SK-N-DZ (cell line): ENCODE results near the gene AGPAT4.
"Not testable (repeated sequence)": the region's sequence is repeated elsewhere in the genome, so short reads cannot be mapped to it uniquely, and the experiment has no call there.

Source experiments
- DNase-seq: peaks from one replicate; pipeline ENCODE4 v3.0.0-alpha.2; 2015; ENCODE audit warnings: low spot score

AGPAT4 gene

DNA sequence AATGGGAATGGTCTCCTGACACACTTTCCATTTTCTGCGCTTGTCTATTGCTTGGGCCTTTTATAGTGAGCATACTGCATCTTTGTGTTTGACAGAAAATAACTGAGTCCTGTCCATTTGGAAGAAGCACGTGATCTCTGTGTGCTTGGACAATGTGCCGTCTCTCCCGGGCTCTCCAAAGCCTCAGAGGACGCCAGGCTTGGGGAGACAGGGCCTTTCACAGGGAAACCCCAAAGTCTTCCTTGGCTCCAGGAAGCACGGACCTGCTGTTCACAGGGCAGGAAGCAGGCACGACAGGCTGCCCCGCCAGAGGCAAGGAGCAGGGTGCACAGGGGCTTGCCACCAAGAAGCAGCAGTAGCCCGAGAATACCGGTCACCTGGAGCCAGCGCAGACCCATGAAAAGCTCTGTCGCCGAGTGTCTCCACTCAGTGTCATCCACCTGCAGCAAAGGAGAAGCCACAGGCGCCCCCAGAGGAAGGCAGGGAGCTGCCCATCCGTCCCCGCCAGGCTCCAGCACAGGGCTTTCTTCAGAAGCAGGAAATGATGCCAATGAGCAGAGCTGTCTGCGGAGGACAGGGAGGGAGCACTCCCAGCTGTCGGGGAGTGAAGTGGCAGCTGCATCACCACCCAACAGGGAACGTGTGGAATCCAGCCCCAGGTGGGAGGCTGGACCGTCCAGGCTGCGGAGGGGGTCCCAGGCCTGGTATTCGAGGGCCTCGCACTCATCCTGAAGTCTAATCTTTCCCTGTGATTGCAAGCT is 135.1 kb downstream of the AGPAT4 start:
- no peak for DNase-seq

DNA sequence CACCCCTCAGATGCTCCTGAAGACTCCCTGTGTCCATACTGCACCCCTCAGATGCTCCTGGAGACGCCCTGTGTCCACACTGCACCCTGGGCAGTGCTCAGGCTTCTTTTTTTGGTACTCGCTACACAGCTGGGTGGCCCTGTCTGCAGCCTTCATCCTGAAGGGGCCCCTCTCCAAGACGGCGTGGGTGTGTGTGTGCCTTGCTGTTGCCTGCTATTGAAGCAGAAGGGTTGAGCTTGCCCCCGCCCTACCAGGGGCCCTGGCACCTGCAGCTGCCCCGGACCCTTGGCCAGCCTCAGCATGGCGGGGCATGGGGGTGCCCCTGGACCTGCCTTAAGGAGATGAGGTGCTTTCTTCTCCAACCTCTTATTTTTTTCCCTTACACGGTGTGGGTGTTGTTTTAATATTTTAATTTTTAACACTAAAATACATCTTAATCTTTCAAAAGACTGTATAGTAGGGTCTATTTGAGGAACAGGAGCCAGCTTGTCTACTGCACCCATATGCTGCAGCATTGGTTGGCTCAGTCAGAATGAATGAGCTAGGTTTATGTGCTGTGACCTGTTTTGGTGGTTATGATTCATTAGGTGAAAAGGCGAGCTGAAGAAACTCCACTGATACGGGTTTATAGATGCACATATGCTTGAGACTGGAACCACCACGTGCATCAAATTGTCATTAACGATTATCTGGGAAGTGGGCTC is 135.9 kb downstream of the AGPAT4 start:
- DNase-seq = no peak

DNA sequence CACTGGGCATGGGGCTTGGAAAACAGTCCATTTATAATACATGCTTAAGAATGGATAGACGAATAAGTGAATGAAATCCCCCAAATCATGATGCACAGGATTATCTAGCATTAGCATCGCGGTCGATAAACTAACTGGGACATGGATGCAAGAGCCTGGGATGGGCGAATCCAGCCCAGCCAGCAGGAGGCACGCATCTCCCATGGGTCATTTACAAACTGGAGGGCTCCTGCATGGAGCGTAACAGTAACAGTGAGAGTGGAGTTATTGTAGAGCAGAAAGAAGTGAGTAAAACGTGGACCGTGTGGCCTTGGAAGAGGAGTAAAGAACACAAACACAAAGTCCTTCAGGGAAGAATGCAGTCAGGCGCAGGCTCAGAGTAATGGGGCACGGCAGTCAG is 136.5 kb downstream of the AGPAT4 start:
- DNase-seq = no peak

DNA sequence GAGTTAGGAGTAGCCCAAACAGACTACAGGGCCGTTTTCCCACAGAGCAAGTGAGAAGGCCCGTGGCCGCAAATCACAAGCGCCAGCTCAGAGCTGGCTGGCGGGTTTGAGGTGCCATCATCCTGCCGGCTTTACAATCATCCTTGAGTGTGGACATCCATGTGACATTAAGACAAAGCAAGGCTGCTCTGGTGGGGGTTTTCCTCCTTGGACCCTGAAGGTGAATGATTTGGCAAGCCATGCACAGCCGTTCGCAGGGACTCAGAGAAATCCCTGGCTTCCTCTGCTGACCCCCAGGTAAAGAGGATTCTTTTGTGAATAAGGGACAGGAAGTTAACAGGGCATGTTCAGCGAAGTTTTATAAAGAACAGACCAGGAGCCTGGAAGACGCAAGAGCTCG is 137.2 kb downstream of the AGPAT4 start:
- DNase-seq = no peak

DNA sequence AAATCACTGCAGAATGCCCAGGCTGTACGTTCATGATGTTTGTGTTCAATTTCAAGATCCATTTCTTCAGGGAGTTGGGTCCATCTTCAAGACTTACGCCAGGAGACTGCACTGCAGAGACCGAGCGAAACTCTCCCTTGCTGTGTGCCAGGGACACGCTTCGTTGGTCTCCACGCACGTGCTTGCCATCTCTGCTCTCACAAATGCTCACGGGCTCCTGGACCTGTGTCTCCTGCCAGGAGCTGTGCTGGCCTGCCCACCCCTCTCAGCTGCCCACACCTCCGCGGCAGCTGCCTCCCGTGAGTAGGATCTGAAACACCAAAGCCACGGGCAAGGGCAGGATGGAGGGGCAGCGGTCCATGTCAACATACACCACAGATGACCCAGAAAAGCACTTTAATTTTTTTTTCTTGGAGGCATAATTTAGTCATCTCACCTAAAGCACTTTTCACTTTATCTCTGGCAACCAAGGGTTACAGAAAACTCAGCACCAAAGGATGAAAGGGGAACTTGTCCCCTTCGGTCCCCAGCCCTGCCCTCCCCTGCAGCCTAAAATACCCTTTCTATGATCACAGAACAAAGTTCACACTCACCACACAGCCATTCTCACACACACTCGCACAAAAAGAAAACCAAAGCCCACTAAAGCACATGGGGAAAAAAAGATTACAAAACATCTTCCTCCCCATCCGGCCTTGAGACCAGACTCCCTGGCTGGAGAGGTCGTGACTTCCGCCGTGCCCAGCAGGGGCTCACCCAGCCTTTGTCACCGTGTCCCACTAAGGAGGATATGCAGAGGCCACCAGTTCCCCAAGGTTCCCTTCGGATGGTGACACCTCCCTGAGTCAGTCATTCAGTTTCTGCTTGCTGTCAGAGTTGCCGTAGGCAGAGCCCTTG is 137.9 kb downstream of the AGPAT4 start:
- DNase-seq = no peak

DNA sequence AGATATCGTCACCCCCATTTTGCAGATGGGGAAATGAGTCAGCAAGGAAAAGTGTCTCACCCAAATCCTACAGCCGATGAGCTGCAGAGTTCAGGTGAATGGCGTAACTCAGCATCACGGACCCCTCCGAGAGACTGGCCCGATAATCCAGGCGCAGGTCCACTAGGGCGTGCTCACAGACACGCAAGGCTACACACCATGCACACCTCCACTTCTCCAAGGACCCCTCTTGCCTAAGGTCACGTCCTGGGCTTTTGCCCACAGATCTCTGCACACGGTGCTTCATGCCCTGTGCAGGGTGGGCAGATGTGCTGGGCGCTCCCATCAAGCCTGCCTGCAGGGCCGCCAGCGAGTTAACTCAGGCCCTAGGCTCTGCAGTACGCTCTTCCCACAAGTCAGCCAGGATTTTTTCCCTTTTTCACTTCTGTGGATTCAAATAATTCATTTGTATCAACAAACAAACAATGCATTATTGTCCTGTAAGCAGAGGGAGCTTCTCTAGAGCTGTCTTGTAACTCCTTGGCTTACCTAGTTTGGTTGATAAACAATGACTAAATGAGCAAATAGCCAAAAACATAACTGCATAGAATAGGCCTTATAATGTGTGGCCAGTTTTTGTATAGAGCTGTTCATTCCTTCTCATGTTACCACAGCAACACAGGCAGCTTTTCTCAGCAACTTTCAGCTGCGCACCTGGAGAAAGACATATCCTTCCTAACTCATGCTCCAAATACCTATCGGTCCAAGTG is 139.1 kb downstream of the AGPAT4 start:
- no peak for DNase-seq

DNA sequence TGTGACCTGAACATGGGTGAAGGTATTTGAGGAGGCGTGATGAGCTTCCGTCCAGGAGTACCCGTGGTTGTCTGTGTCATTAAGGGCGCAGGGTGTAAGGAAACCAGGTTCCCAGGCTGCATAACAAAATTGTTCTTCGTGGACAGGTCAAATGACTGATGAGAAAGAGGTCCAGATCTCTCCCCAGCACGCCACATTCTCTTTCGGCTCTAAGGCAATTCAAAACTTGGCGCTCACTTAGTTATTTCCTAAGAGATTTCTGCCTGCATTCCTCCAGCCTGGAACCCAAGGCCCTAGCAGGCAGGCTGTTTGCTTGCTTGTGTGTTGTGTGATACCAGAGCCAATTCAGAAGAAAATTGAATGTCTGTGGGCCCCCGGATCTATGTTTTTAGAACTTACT is 139.9 kb downstream of the AGPAT4 start:
- DNase-seq = no peak

DNA sequence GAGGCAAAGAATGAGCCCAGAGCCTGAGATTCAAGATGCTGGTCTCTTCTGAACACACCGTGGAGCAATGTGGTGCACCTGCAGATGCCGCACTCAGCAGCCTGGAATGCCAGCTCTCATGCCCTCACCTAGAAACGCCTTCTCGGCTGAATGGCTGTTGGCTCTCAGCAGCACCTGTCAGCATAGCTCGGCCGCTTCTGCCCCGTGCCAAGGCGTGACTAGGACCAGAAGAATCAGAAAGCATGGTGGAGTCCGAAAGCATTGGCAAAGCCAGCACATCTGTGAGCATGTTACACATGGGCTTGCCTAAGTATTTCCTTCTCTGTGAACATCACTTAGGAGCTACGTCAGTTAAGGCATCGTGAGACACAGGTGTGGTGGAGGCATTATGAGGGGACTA is 141.5 kb downstream of the AGPAT4 start:
- no peak for DNase-seq

DNA sequence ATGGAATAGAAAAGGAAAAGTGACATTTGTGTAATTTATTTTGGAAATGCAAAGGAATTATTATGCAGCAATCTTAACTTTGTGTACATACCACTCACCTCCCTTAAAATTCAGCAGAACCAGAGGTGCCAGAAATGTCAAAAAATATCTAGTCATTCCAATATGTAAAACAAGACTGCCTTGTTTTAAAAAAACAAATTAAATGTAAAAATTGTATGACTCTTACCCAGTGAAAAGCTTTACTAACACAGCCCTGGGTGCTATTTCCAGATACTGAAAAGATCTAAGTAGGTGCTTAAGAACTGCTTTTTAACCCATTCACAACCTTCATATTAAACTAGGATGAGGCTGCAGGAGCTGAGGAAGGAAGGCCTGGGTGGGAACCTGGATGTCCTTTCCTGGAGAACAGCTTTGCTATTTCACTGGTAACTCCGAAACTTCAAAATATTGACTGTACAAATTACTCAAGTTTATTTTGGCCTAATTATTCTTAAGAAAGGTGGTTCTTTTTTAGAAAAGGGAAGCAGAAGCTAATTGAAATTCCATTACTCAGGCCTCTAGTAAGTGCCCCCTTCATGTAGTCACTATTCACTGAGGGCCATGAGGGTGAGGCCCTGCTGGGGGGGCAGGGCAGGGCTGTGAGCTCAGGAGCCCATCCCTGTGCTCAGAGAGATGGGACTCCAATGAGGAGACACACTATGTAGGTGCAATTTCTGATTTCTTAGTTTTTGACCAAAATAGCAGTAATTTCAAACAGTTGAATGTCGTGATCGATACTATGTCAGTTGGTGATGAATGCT is 142.7 kb downstream of the AGPAT4 start:
- no peak for DNase-seq

DNA sequence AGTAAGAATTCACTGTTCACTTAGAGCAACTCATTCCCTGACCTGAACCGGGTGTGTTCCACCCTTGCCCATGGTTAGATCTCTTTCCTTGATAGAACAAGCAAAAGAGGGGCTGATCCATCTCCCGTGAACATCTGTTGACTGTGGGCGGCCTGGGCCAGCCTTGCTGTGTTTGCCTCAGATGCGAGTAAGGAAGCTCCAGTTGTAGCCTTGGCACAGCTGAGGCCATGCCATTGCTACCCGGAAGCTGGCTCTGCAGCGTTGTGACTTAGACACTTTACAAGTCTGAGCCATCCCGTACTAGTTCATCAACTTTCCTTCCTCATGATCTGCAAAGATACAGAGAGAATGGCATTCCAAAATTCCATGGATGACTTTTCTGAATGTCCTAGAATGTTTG is 143.3 kb downstream of the AGPAT4 start:
- DNase-seq = no peak

DNA sequence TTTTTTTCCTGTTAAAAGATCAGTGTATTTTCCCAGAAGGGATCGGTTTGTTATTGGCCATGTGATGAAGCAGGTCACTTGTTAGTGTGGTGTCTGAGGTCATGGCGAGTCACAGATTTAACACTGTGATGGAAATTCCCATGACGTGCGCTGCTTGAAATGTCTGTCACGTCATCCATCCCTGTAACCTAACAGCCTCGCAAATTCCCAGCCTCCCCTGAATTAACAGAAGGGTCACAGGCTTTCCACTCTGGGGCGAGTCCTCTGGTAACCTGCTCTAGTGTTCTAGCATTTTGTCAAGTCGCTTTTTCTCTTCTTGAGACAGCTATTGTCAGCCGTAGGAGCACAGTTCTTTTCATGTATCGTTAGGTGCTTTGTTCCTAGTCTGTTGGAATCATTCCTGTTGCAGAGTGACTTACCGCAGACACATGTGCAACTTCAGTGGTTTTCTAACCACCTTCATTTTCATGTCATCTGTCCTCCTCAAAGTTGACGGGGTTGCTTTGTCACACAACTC is 145.1 kb downstream of the AGPAT4 start:
- no peak for DNase-seq

DNA sequence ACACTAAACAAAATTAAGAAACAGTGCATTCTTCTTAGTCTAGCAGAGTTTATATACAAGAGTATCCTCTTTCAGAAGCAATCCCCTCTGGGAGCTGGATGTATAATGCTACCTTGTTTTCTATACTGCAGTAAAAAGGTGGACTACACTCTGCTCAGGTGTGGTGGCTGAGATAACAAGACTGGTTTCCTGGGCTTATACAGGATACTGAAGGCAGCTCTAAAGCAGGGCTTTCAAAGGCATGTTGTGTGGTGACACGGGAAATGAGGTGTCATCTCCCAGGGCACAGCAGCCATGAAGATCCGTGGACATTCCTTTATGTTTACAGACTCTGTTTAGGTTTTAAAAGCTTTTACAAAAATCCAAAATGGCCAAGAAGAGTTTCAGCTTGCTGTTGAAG is 145.6 kb downstream of the AGPAT4 start:
- DNase-seq = no peak

DNA sequence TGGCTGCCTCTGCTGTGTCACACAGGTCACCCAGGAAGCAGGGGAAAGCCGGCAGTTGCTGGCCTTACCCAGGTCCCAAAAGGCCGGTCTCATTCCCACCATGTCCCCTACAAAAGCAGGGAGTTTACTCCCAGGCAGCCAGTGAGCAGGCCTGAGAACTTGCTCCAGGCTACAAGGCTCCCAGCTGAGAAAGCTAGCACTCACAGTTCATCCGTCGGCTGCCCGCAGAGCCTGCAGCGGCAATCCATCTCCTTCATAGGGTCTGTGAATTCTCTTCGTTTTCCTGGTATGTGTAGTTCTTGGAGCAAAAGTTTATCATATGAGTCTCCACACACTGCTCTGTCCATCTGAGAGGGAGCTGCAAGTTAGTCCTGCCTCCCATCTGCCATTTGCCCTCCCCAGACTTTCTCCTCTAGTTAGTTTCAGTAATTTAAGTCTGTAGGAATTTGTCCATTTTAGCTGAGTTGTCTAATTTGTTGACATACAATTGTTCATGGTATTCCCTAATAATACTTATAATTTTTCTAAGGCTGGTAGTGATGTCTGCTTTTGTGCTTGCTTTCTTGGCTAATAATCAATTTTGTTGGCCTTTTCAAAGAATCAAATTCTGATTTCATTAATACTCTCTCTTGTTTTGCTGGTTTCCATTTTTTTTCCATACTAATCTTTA is 146.7 kb downstream of the AGPAT4 start:
- DNase-seq = no peak

DNA sequence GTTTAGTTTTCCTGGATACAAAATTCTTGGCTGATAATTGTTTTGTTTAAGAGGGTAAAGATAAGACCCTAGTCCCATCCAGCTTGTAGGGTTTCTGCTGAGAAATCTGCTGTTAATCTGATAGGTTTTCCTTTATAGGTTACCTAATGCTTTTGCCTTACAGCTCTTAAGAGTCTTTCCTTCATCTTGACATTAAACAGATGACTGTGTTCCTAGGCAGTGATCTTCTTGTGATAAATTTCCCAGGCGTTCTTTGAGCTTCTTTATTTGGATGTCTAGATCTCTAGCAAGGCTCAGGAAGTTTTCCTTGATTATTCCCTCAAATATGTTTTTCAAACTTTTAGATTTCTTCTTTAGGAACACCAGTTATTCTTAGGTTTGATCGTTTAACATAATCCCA is 148.3 kb downstream of the AGPAT4 start:
- DNase-seq = peak; percentile 55

DNA sequence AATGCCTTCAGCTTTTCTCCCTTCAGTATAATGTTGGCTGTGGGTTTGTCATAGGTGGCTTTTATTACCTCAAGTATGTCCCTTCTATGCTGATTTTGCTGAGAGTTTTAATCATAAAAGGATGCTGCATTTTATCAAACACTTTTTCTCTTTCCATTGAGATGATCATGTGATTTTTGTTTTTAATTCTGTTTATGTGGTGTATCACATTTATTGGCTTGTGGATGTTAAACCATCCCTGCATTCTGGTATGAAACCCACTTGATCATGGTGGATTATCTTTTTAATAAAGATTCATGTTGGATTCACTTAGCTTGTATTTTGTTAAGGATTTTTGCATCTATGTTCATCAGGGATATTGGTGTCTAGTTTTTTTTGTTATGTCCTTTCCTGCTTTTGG is 150.5 kb downstream of the AGPAT4 start:
- DNase-seq = not testable (repeated sequence)

DNA sequence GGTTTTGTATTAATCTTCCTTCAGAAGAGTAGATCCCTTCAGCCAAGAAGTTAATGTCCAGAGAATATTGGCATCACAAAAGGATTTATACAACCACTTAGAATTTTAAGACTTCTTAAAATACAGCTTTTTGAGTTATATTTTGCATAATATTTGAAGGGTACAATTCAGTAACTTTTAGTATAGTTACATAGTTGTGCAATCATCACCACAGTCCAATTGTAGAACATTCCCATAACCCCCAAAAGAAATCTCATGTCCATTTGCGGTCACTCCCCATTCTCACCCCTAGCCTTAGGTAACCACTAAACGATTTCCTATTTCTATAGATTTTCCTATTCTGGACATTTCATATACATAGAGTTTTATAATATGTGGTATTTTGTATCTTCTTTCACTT is 155.9 kb downstream of the AGPAT4 start:
- DNase-seq = no peak

DNA sequence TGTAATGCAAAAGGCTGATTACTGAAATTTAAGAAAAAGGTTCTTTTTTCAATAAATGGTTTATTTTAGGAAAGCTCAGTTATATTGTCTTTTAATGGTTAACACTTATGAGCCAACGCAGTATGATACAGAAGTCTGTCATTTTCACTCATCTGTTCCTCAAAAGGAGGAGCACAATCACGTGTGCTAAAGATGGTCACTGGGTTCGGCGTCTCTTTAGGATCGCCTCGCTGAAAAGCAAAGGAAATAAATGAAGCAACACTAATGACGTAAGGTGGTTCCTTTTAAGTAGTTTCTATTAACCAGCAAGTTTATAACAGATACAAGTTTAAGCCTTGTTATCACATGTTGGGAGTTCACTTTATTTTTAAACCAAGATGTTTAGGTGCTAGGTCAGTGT is 156.6 kb downstream of the AGPAT4 start:
- no peak for DNase-seq

DNA sequence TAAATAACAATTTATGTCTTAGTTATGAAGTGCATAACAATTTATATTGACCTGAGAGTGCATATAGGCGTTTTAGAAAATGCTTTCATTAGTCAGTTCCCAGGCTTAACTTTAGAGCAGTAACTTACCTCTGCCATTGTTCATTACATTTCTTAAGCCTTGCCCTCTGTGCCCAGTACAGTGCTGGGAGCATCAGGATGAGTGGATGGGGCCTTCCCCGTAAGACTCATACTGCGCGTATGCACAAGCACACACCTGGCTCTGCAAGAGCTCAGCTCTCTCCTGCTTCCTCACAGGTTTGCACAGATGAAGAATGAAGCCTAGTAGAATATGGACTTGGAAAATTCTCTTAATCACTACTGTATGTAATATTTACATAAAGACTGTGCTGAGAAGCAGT is 157.3 kb downstream of the AGPAT4 start:
- DNase-seq = no peak

DNA sequence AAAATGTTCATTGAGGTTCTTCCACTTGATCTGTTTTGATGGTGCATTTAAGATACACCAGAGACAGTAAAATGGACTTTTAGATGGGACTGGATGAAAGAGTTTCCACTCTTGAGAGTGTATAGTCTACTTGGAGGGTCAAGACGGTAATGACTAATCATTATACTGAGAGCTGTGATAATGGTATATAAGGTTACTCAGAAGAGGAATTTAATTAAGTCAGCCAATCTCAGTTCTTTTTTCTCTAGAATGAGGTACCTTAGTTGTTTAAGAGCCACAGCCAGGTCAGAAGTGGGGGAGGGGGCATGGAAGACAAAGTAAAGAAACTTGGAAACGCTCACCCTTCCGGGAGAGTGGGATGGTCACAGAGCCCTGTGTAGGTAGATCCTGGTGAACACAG is 158.4 kb downstream of the AGPAT4 start:
- no peak for DNase-seq

DNA sequence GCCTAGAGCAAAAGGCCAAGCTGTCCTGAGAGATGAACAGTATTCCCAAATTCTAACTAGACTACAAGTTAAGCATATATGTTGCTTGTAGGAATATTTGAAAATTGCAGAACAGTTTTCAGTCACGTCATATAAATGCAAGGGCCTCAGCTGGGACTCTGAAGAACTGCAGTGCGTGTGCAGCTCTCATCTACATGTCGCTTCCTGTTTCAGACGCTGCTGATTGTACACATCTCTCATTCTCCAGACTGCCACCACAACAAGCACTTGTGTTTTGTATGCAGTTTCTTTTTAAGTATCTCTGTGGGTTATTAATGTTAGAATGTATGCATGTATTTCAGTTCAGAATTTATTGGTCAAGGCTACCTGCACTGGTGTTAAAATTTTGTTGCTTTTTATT is 162.6 kb downstream of the AGPAT4 start:
- no peak for DNase-seq
